GM23338 (cell line): ENCODE results near the gene PHACTR1. TPM values are rescaled to one million over a fixed set of nuclear protein-coding genes. Genes with fewer than 3 reads are reported as not detected.

Source experiments
- ATAC-seq: fragments of 200-7000 bp; cut with Tn5 transposase; 3 replicates; pipeline ENCODE4 v1.9.1; 2020
- DNase-seq: peaks from one replicate; pipeline ENCODE4 v3.0.0-alpha.2; 2015; ENCODE audit warnings: low spot score
- H2AFZ ChIP-seq: fragments of 200-600 bp; sonication (generic); 2 replicates; pipeline ENCODE4 v1.8.0; 2016; ENCODE audit warnings: antibody characterized with exemption, mild to moderate bottlenecking, moderate library complexity
- H3F3A ChIP-seq: fragments of 200-600 bp; sonication (generic); replicated peaks from 2 replicates; pipeline ENCODE4 v1.8.0; 2017; ENCODE audit warnings: antibody characterized with exemption, mixed run types, low read depth
- H3K27ac ChIP-seq: fragments of 200-600 bp; sonication (generic); 2 replicates; pipeline ENCODE4 v1.6.1; 2016; ENCODE audit warnings: low read depth
- H3K27me3 ChIP-seq: fragments of 200-600 bp; sonication (generic); 2 replicates; pipeline ENCODE4 v1.8.0; 2016; ENCODE audit warnings: mild to moderate bottlenecking, mixed run types, moderate library complexity; ENCODE audit not compliant: insufficient read depth
- H3K36me3 ChIP-seq: fragments of 200-600 bp; sonication (generic); 2 replicates; pipeline ENCODE4 v1.8.0; 2016; ENCODE audit warnings: mild to moderate bottlenecking; ENCODE audit not compliant: insufficient read depth
- H3K4me1 ChIP-seq: fragments of 200-600 bp; sonication (generic); 2 replicates; pipeline ENCODE4 v1.8.0; 2016; ENCODE audit warnings: mild to moderate bottlenecking, moderate library complexity; ENCODE audit not compliant: insufficient read depth
- H3K4me2 ChIP-seq: fragments of 200-600 bp; sonication (generic); 2 replicates; pipeline ENCODE4 v1.7.1; 2017; ENCODE audit warnings: mixed run types
- H3K4me3 ChIP-seq: fragments of 200-600 bp; sonication (generic); 2 replicates; pipeline ENCODE4 v1.6.1; 2016; ENCODE audit warnings: mixed run types
- H3K79me2 ChIP-seq: fragments of 200-600 bp; sonication (generic); replicated peaks from 2 replicates; pipeline ENCODE4 v1.8.0; 2017; ENCODE audit warnings: mild to moderate bottlenecking; ENCODE audit not compliant: insufficient read depth
- H3K9me2 ChIP-seq: fragments of 200-600 bp; sonication (generic); 2 replicates; pipeline ENCODE4 v1.8.0; 2017; ENCODE audit not compliant: insufficient read depth
- H4K20me1 ChIP-seq: fragments of 200-600 bp; sonication (generic); replicated peaks from 2 replicates; pipeline ENCODE4 v1.8.0; 2017; ENCODE audit warnings: mild to moderate bottlenecking; ENCODE audit not compliant: insufficient read depth
- H3K27ac Mint-ChIP-seq: 2 replicates; pipeline ENCODE4 v1.8.0; 2020; ENCODE audit warnings: inconsistent platforms, mild to moderate bottlenecking, moderate library complexity, mixed read lengths
- H3K27me3 Mint-ChIP-seq: 3 replicates; pipeline ENCODE4 v1.8.0; 2022; ENCODE audit warnings: low read depth, mild to moderate bottlenecking, moderate library complexity, mixed read lengths, inconsistent platforms; ENCODE audit not compliant: insufficient read depth, poor library complexity
- H3K36me3 Mint-ChIP-seq: 3 replicates; pipeline ENCODE4 v1.8.0; 2021; ENCODE audit warnings: low read depth, mild to moderate bottlenecking, inconsistent platforms, moderate library complexity, mixed read lengths
- H3K4me1 Mint-ChIP-seq: 3 replicates; pipeline ENCODE4 v1.8.0; 2020; ENCODE audit warnings: mild to moderate bottlenecking, inconsistent platforms, mixed read lengths
- H3K4me3 Mint-ChIP-seq: 3 replicates; pipeline ENCODE4 v1.8.0; 2021; ENCODE audit warnings: moderate library complexity, mild to moderate bottlenecking, inconsistent platforms, mixed read lengths
- H3K9me3 Mint-ChIP-seq: 3 replicates; pipeline ENCODE4 v1.8.0; 2020; ENCODE audit warnings: moderate library complexity, mild to moderate bottlenecking, inconsistent platforms, mixed read lengths
- CREB1 ChIP-seq: fragments of 250-450 bp; sonication (Bioruptor Pico); IDR thresholded peaks from 2 replicates; pipeline ENCODE4 v1.5.0; 2020; ENCODE audit warnings: low read depth, mild to moderate bottlenecking, moderate library complexity
- EZH2 ChIP-seq: fragments of 200-600 bp; sonication (generic); IDR thresholded peaks from one replicate; pipeline ENCODE4 v1.8.0; 2017; ENCODE audit warnings: antibody characterized with exemption, mild to moderate bottlenecking, low read depth; ENCODE audit not compliant: unreplicated experiment
- JUNB ChIP-seq: IDR thresholded peaks from one replicate; pipeline ENCODE4 v1.6.1; 2016; ENCODE audit warnings: antibody characterized with exemption; ENCODE audit not compliant: unreplicated experiment
- NANOG ChIP-seq: IDR thresholded peaks from 2 replicates; pipeline ENCODE4 v1.6.1; 2016; ENCODE audit warnings: antibody characterized with exemption, borderline replicate concordance
- POLR2AphosphoS5 ChIP-seq: IDR thresholded peaks from 2 replicates; pipeline ENCODE4 v1.6.1; 2016; ENCODE audit warnings: antibody characterized with exemption, low read depth
- STAT1 ChIP-seq: IDR thresholded peaks from one replicate; pipeline ENCODE4 v1.6.1; 2016; ENCODE audit warnings: antibody characterized with exemption; ENCODE audit not compliant: unreplicated experiment
- ZNF114 ChIP-seq: fragments of 250-450 bp; sonication (Bioruptor Pico); IDR thresholded peaks from 2 replicates; pipeline ENCODE4 v1.5.0; 2020; ENCODE audit warnings: mild to moderate bottlenecking, moderate library complexity
- ZNF331 ChIP-seq: fragments of 250-450 bp; sonication (Bioruptor Pico); IDR thresholded peaks from 2 replicates; pipeline ENCODE4 v1.5.0; 2020; ENCODE audit warnings: low read depth, mild to moderate bottlenecking, moderate library complexity
- polyA plus RNA-seq: library from polyadenylated mRNA; unstranded; fragments of >200 nt; fragmentation: Nextera tagmentation; extraction: Ambion mirVana; gene quantifications from 2 replicates; pipeline ENCODE4 v1.2.1, GENCODE V29; 2016
- total RNA-seq: library from RNA; depleted of rRNA; stranded (reverse); fragments of >200 nt; shearing (Covaris generic); gene quantifications from 2 replicates; pipeline ENCODE4 v1.2.3, GENCODE V29; 2014
- TF ChIP-seq, protein P1 (sequence below), 2 experiments: fragments of 200-600 bp in 1 of 2; sonication (generic) in 1 of 2; conservative IDR thresholded peaks; 2 replicates each; pipeline versions ENCODE4 v1.5.1 to v1.6.1; 2016 to 2017; ENCODE audit warnings: antibody characterized with exemption in 2 of 2, low read depth in 2 of 2, mild to moderate bottlenecking in 2 of 2, moderate library complexity in 1 of 2
- TF ChIP-seq, protein P2 (sequence below): IDR thresholded peaks from one replicate; pipeline ENCODE4 v1.6.1; 2018; ENCODE audit warnings: antibody characterized with exemption; ENCODE audit not compliant: unreplicated experiment

PHACTR1 gene
- total and polyA plus RNA-seq, 2 experiments from 2014 or later, result 5.9 to 19.3 TPM

DNA sequence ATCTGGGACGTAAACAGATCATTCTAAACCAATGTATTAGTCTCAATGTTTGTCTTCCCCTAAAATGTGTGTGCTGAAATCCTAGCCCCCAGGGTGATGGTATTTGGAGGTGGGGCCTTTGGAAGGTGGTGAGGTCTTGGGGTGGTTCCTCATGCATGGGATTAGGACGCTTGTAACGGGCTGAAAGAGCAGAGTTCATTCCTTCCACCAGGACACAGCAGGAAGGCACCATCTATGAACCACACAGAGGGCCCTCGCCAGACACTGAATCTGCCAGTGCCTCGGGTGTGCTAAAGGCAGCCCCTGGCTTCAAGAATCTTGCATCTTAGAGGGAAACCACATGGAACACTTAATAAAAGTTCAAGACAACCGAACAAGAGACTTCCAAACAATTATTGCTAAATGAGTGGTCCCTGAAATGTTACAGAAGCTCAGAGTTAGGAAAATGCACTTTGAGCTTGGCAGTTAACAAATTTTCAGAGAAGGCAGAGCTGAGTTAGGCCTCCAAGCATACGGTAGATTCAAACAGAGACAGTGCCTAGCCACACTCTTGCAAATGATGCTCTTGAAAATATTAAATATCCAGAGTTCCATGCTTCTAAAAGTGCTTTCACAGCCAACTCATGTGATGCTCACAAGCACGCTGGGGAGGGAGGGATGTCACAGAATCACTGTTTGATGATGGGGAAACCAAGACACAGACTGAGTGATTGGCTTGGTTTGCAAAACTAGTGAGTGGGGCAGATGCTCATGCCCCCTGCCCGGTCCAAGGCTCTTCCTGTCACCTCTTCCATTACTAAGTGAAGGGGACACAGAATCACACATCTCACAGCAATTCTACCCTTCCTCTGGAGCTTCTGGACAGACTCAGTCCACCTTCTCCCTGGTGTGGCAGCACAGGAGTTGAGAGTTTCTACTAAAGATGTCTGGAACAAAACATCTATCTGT, 584.4 kb downstream of the PHACTR1 start:
- no peak overlapping the region; the same call in 1 of the 2 replicates for H3K27ac Mint-ChIP-seq
- no peaks in the 10 kb centered on the region; the same call in 1 of the 2 replicates for H3K79me2 ChIP-seq
- no peak for DNase-seq
- H4K20me1 ChIP-seq, result 0 out of 2 replicates have a peak, but pooled peaks cover 8% of the 10 kb centered on the region
- no peak overlapping the region for H3K4me3 ChIP-seq
- no peaks in the 10 kb centered on the region for H3K9me2 ChIP-seq
- no peak overlapping the region for H3K27ac ChIP-seq
- peaks cover 18% of the 10 kb centered on the region for H3K36me3 ChIP-seq
- no peaks in the 10 kb centered on the region; the same call in 2 of the 3 replicates for H3K4me1 Mint-ChIP-seq
- no peaks in the 10 kb centered on the region for H3F3A ChIP-seq
- no peaks in the 10 kb centered on the region for H3K27me3 ChIP-seq
- no peak for ATAC-seq
- H3K4me1 ChIP-seq, result no peaks in the 10 kb centered on the region
- H3K27me3 Mint-ChIP-seq, result peaks cover 4% of the 10 kb centered on the region
- TF ChIP-seq ZNF114 (CRISPR knock-in tag) (no peak), STAT1 (no peak), NANOG (no peak), POLR2AphosphoS5 (no peak), ZNF331 (CRISPR knock-in tag) (no peak), EZH2 (no peak), CREB1 (CRISPR knock-in tag) (no peak), JUNB (no peak)
- TF ChIP-seq, protein P1, sequence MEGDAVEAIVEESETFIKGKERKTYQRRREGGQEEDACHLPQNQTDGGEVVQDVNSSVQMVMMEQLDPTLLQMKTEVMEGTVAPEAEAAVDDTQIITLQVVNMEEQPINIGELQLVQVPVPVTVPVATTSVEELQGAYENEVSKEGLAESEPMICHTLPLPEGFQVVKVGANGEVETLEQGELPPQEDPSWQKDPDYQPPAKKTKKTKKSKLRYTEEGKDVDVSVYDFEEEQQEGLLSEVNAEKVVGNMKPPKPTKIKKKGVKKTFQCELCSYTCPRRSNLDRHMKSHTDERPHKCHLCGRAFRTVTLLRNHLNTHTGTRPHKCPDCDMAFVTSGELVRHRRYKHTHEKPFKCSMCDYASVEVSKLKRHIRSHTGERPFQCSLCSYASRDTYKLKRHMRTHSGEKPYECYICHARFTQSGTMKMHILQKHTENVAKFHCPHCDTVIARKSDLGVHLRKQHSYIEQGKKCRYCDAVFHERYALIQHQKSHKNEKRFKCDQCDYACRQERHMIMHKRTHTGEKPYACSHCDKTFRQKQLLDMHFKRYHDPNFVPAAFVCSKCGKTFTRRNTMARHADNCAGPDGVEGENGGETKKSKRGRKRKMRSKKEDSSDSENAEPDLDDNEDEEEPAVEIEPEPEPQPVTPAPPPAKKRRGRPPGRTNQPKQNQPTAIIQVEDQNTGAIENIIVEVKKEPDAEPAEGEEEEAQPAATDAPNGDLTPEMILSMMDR (conservative IDR thresholded peaks at IDR 0.05; ENCODE audit: low read depth in 2 of 2), result no peak
- TF ChIP-seq, protein P2, sequence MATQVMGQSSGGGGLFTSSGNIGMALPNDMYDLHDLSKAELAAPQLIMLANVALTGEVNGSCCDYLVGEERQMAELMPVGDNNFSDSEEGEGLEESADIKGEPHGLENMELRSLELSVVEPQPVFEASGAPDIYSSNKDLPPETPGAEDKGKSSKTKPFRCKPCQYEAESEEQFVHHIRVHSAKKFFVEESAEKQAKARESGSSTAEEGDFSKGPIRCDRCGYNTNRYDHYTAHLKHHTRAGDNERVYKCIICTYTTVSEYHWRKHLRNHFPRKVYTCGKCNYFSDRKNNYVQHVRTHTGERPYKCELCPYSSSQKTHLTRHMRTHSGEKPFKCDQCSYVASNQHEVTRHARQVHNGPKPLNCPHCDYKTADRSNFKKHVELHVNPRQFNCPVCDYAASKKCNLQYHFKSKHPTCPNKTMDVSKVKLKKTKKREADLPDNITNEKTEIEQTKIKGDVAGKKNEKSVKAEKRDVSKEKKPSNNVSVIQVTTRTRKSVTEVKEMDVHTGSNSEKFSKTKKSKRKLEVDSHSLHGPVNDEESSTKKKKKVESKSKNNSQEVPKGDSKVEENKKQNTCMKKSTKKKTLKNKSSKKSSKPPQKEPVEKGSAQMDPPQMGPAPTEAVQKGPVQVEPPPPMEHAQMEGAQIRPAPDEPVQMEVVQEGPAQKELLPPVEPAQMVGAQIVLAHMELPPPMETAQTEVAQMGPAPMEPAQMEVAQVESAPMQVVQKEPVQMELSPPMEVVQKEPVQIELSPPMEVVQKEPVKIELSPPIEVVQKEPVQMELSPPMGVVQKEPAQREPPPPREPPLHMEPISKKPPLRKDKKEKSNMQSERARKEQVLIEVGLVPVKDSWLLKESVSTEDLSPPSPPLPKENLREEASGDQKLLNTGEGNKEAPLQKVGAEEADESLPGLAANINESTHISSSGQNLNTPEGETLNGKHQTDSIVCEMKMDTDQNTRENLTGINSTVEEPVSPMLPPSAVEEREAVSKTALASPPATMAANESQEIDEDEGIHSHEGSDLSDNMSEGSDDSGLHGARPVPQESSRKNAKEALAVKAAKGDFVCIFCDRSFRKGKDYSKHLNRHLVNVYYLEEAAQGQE, result no peak
- no peak overlapping the region for H3K4me3 Mint-ChIP-seq
- H3K36me3 Mint-ChIP-seq, result peaks cover 51% of the 10 kb centered on the region
- H2AFZ ChIP-seq, result no peak overlapping the region
- no peaks in the 10 kb centered on the region for H3K9me3 Mint-ChIP-seq
- no peak overlapping the region for H3K4me2 ChIP-seq
